ENCODE results near the gene EFNB2. TPM values are rescaled to one million over a fixed set of nuclear protein-coding genes. Genes with fewer than 3 reads are reported as not detected.
A peak's percentile ranks its signal among the peaks of the same experiment; 100 is the strongest.

The EFNB2 gene
- total and polyA plus RNA-seq, 7 donors = 7.2 to 36.1 (median 12.9) TPM

DNA sequence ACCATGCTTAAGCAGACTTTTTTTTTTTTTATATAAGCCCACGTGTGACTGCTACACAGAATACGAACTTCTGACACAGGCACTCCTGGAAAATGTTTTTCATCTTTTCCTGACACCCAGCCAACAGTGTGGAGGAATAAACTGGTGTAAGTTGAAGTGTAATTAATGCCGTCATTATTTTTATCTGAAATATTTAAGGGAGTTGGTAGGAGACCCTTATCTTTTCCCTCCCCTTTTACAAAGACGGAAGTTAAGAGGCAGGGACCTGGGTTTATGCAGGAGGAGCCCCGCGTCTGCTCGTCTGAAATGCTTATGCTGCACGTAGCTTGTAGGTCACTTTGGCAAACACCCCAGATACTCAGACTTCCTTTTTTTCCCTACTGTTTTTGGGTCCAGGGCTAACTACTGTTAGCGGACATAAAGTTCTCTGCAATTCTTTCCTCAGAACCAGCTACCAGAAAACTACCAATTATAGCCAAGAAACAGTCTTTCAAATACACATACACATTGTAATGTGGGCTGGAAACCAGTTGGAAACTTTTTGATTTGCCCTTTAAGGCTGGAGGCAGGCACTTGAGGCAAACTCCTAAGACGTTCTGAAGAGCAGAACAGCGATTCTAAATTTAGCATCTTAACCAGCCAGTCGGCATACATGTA lies 50.8 kb downstream of the EFNB2 start:
- peaks cover 0 to 3% (median 0%) of the 10 kb centered on the region in 4 donors for H3K9me3 ChIP-seq
- no peaks in the 10 kb centered on the region for H3K27me3 ChIP-seq
- peak overlapping the region; percentile 80 to 96 (median 85) for H3K27ac ChIP-seq
- WGBS, 2 donors = 34 to 75% methylated on average over 12 of the region's 12 CpGs
- TF ChIP-seq POLR2A (IDR thresholded peaks at IDR 0.05) (no peak), EP300 (IDR thresholded peaks at IDR 0.05) (peak; percentile 5 to 67 (median 50)), POLR2AphosphoS5 (IDR thresholded peaks at IDR 0.05) (peak; percentile 2 to 63 (median 56))
- TF ChIP-seq, protein P1, sequence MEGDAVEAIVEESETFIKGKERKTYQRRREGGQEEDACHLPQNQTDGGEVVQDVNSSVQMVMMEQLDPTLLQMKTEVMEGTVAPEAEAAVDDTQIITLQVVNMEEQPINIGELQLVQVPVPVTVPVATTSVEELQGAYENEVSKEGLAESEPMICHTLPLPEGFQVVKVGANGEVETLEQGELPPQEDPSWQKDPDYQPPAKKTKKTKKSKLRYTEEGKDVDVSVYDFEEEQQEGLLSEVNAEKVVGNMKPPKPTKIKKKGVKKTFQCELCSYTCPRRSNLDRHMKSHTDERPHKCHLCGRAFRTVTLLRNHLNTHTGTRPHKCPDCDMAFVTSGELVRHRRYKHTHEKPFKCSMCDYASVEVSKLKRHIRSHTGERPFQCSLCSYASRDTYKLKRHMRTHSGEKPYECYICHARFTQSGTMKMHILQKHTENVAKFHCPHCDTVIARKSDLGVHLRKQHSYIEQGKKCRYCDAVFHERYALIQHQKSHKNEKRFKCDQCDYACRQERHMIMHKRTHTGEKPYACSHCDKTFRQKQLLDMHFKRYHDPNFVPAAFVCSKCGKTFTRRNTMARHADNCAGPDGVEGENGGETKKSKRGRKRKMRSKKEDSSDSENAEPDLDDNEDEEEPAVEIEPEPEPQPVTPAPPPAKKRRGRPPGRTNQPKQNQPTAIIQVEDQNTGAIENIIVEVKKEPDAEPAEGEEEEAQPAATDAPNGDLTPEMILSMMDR (IDR thresholded peaks at IDR 0.05) = no peak
- no peaks in the 10 kb centered on the region for H3K36me3 ChIP-seq
- peak overlapping the region in 3 of 4 donors; percentile 22 to 32 (median 32) for H3K4me3 ChIP-seq
- intact Hi-C loops (cut with DNase I) = loop anchor here (5.0 kb wide), 1 partner anchor 137 kb away; no protein-coding TSS in a partner anchor
- peaks cover 0 to 50% (median 39%) of the 10 kb centered on the region in 4 donors for H3K4me1 ChIP-seq
- peak; percentile 85 for DNase-seq

DNA sequence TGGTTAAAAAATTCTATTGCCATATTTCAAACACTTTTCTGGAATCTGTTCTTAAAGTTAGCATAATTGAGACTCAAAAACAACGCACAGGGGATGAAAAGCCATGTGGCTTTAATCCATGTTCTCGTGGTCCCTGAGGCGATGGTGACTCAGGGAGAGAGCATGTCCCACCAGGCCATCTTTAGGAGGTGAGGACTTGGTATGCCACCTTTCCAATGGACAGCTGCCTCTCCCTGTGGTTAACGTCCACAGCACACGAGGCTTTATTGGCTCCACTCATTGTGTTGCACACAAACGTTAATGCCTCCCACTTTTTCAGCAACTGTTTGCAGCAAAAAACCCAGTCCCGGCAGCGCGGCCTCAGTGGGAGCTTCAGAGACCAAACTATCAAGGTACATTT lies 51.4 kb downstream of the EFNB2 start:
- Histone ChIP-seq H3K4me3 (peak overlapping the region in 3 of 4 donors; percentile 22 to 32 (median 32)), H3K27ac (peak overlapping the region; percentile 80 to 96 (median 85)), H3K36me3 (no peaks in the 10 kb centered on the region), H3K27me3 (no peaks in the 10 kb centered on the region), H3K9me3 (peaks cover 0 to 3% (median 0%) of the 10 kb centered on the region in 4 donors), H3K4me1 (peaks cover 0 to 50% (median 38%) of the 10 kb centered on the region in 4 donors)
- WGBS, 2 donors = 86% methylated on average over 9 of the region's 9 CpGs
- DNase-seq = no peak
- intact Hi-C loops (cut with DNase I) = loop anchor here (5.0 kb wide), 1 partner anchor 137 kb away; no protein-coding TSS in a partner anchor
- TF ChIP-seq POLR2A (IDR thresholded peaks at IDR 0.05) (no peak), EP300 (IDR thresholded peaks at IDR 0.05) (no peak), POLR2AphosphoS5 (IDR thresholded peaks at IDR 0.05) (no peak)
- TF ChIP-seq, protein P1 (IDR thresholded peaks at IDR 0.05) = no peak

- no peak for DNase-seq
- H3K4me1 ChIP-seq = peaks cover 0 to 50% (median 38%) of the 10 kb centered on the region in 4 donors
- 83 to 88% methylated on average over 4 of the region's 4 CpGs for WGBS, 2 donors
- H3K27me3 ChIP-seq = no peaks in the 10 kb centered on the region
- TF ChIP-seq POLR2AphosphoS5 (IDR thresholded peaks at IDR 0.05) (peak in 1 of 4 donors; percentile 47), EP300 (IDR thresholded peaks at IDR 0.05) (peak in 1 of 4 donors; percentile 7)
- TF ChIP-seq, protein P1 (IDR thresholded peaks at IDR 0.05) = no peak
- peaks cover 0 to 3% (median 0%) of the 10 kb centered on the region in 4 donors for H3K9me3 ChIP-seq
- no peaks in the 10 kb centered on the region for H3K36me3 ChIP-seq
- H3K4me3 ChIP-seq = no peak overlapping the region
- intact Hi-C loops (cut with DNase I) = loop anchor here (5.0 kb wide), 1 partner anchor 135 kb away; no protein-coding TSS in a partner anchor
- H3K27ac ChIP-seq = peak overlapping the region; percentile 3 to 96 (median 85)
Measured at GRCh38 chr13:106481919-106482318, 53.5 kb downstream of the EFNB2 start.

DNA sequence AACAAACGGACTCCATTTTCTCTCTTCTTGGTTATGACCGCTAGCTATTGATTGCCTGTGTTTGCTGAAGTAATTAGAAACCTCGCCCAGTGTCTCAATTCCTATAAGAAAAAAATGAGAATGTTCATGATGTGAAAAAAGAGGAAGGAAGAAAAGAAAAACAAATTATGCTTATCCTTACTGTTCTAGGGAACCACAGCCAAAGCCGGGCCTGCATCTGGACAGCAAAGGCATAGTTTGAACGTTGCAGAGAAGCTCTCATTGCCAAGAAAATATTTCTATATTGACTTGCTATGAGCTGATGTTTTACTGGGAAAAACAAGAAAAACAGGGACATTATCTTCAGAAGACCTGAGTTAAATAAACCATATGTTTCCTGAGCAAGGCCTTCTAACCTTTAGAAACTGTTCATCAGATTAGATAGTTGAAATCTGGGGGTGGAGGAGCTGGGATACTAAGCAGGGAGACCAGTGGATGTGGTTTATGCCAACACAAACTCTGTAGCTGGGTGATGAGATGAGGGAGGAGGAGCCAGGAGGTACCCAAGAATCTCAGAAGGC lies 55.0 kb downstream of the EFNB2 start:
- Histone ChIP-seq H3K9me3 (peaks cover 0 to 3% (median 0%) of the 10 kb centered on the region in 4 donors), H3K27me3 (no peaks in the 10 kb centered on the region), H3K36me3 (no peaks in the 10 kb centered on the region), H3K4me1 (peaks cover 0 to 43% (median 41%) of the 10 kb centered on the region in 4 donors), H3K27ac (peak overlapping the region in 3 of 4 donors; percentile 83 to 96 (median 87)), H3K4me3 (no peak overlapping the region)
- TF ChIP-seq, protein P1 (IDR thresholded peaks at IDR 0.05) = no peak
- no peak for TF ChIP-seq POLR2AphosphoS5 (IDR thresholded peaks at IDR 0.05)
- no peak for TF ChIP-seq EP300 (IDR thresholded peaks at IDR 0.05)
- no peak for TF ChIP-seq POLR2A (IDR thresholded peaks at IDR 0.05)
- intact Hi-C loops (cut with DNase I) = loop anchor here (5.0 kb wide), 1 partner anchor 133 kb away; no protein-coding TSS in a partner anchor
- WGBS, 2 donors = 66 to 74% methylated on average over 5 of the region's 5 CpGs
- no peak for DNase-seq

Data from sigmoid colon (tissue), 7 donors.